GM21786 (cell line): ENCODE measurements around the gene PRKAG2.
"Not testable (repeated sequence)": the region's sequence is repeated elsewhere in the genome, so short reads cannot be mapped to it uniquely, and the experiment has no call there.

Source experiments
- ATAC-seq: cut with Tn5 transposase; IDR thresholded peaks from one replicate; pipeline ENCODE4 v1.9.1; 2021; ENCODE audit not compliant: unreplicated experiment

PRKAG2 gene

DNA sequence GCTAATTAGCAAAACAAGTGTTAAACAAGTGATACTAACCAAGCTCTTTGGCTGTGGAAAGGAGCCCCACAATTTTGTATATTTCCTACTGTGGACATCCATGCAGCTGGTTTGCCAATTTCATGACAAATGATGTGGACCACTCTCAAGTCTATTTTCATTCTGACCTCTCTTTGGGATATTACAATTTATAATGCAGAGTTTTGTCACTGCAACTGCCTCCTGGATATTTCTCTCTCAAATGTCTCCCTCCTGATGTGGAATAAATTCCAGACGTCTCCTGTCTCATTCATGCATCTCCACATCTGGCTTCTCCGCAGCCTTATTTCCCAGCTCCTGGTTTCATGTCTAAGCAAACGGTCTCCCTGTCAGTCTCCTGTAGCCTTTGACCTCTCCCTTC lies 276.6 kb downstream of the PRKAG2 start:
- ATAC-seq, result no peak

DNA sequence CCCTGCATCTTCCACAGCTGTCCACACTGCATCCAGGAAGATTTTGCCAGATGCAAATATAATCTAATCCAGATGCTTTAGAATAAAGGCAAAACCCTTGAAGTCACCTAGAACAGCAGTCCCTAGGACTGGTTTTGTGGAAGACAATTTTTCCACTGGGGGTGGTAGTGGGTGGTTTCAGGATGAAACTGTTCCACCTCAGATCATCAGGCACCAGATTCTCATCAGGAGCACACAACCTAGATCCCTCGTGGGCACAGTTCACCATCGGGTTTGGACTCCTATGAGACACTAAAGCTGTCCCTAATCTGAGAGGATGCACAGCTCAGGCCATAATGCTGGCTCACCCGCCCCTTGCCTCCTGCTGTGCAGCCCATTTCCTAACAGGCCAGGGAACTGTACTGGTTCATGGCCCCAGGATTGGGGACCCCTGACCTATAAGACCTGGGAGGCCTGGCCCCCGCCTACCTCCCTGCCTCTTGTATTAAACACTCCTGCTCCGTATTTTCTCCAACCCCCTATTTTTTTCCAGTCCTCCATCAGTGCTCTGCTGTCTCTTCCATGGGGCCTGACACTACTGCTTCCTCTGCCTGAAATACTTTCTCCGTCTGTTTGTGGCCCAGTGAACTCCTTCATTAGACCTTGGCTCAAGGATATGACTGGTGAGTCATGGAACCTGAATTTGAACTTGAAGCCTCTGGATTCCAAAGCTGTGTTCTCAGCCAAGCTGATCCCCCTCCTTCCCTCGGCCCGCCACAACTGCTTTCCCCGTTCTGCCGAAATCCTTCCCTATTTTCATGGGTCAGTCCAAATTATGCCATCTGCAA lies 277.3 kb downstream of the PRKAG2 start:
- ATAC-seq, result no peak

DNA sequence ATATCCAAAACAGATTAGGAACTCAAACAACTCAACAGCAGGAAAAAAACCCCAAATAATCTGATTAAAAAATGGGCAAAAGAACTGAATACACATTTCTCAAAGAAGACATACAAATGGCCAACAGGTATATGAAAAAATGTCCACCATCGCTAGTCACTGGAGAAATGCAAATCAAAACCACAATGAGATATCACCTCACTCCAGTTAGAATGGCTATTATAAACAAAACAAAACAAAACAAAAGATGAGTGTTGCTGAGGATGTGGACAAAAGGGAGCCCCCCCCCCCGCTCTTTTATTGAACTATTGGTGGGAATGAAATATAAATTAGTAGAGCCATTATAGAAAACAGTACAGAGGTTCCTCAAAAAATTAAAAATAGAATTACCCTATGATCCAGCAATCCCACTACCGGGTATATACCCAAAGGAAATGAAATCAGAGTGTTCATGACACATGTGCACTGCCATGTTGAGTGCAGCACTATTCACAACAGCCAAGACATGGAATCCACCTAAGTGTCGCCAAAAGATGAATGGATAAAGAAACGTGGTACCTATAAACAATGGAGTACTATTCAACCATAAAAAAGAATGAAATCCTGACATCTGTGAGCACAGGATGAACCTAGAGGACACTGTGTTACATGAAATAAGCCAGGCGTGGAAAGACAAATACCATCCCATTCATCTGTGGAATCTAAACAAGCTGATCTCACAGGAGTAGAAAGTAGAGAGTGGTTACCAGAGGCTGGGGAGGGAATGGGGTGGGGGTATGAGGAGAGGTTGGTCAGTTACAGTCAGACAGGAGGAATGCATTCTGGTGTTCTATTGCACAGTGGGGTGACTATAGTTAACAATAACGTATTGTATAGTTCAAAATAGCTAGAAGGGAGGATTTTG lies 279.1 kb downstream of the PRKAG2 start:
- ATAC-seq, result no peak

DNA sequence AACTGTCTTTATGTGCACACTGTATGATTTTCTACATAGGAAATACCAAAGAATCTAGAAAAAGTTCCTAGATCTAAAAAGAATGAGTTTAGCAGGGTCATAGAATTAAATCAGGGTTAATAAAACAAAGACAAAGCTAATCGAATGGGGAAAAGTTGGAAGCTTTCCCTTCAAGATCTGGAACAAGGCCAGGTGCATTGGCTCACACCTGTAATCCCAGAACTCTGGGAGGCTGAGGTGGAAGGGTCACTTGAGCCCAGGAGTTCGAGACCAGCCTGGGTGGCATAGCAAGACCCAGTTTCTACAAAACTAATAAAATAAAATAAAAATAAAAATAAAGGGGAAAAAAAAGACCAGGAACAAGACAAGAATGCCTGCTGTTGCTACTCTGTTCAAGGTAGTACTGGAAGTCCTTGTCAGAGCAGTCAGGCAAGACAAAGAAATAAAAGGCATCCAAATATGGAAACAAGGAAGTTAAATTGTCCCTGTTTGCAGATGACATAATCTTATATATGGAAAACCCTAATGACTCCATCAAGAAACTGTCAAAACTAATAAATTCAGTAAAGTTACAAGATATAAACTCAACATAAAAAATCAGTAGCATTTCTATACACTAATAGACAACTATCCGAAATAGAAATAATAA lies 281.1 kb downstream of the PRKAG2 start:
- ATAC-seq, result no peak

DNA sequence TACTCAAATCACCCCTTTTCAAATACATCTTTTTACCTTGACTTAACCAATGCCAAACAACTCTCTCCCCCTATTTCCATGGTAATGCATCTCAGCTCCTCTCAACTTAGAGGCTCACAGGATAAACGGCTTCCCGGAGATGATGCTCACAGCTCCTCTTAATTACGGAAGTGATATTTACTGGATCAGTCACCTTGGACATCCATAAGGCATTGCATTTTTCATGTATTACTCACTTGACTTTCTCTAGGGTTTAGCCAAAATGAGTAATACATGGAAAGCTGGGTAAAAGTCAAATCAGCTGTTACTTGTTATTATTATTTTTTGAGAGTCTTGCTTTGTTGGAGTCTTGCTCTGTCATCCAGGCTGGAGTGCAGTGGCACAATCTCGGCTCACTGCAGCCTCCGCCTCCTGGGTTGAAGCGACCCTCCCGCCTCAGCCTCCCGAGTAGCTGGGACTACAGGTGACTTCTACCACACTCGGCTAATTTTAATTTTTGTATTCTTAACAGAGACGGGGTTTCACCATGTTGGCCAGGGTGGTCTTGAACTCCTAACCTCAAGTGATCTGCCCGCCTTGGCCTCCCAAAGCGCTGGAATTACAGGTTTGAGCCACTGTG lies 283.9 kb downstream of the PRKAG2 start:
- ATAC-seq, result no peak

DNA sequence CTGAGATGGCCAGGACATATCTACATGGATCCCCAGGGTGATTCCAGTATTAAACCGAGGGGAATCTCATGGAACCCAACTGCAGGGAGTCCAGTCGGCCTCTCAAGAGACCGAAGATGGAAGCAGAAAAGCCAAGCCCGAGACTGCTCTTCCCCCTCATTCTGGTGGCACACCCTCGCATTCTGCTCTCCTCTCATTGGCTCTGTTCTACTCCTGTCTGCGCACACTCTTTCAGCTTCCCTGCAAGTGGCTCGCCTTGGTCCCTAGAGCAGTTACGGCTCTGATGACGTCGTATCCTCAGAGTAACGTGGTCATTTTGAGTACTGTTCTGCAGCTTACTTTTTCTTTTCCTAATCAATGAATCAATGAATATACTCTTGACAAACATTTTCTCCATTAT lies 284.6 kb downstream of the PRKAG2 start:
- no peak for ATAC-seq

DNA sequence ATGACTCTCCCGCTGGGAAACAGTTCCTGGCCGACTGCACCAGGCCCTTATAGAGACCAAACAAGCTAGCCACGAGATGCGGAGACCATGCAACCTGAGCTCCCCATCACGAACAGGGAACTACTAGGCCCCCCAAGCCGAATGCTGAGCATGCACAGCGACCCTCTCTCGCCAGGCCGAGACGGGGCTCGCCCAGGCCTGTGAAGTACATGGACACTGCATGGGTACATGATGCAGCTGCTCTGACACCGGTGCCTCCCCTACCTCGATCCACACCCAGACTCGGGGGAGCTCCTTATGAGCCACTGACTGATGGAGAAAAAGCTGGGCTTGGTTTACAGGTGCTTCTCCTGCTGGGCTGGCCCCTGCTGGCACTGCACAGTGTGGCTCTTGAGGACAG lies 285.0 kb downstream of the PRKAG2 start:
- no peak for ATAC-seq

DNA sequence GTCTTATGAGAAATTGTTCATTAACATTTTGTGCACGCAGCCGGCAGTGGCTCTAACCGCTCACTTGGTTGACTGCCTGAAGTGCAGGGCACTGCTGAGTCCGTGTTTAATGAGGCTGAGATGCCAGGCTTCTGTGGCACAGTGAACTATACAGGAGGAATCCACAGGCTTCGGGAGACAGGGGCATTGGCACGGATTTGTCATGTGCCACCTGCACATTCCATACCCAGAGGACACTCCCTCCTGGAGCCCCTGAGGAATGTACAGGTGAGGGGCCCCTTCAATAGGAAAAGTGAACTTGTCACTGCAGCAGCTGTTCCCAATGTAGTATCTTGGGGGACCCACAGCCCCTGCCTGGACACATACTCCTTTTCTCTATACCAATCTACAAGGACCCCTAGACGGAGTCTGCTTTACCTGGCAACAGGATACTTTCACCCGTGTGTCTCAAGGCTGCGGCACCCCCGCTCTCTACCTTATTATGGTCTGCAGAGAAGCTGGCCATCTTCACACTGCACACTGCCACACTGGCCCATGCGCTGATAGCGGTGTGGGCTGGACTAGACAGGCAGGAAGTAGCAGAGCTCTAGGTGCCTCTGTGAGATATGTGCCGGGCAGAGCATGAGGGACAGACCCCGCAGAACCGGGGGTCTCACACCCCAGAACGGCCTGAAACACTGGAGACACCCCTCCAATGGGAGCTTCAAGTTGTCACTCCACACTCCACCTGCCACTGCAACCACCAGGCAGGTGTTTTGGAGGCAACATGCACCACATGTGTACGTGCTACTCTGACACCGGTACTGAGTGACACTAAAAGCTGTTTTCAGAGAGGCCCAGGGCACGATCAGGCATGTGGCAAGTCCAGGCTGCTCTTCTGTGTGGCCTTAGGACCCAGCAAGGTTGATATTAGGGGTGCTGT lies 285.8 kb downstream of the PRKAG2 start:
- ATAC-seq, result no peak

DNA sequence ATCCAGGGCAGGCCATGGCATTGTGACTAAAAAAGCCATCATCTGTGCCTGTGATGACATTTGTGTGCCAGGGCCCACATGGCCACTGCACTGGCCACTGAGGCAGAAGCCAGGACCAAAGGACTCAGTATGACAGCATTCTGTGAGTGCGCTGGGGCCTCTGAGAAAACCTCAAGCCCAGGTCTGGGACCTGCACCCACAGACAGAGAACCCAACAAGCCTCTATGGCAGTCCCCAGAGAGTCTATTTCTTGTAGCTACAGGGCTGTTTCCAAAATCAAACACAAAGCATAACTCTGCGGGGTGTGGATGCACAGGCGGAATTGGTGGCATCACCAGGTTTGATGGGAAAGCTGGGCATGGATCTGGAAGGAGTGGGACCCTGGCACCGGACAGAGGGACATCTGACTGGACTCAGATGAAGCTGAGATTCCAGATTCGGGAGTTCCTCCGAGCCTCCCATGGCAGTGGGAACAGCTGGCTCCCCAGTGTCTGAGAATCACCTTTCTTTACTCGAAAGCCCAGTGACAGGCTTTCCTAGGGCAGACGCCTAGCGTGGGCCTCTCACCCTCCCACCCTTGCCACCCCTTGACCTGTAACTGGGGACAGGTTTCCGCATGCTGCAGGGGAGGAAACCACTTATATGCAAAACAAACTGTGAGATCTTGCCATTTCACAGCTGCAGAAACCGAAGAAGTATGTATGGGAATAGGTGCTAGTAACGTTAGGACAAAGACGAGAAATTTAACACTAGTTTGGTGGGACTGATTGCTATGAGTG lies 286.7 kb downstream of the PRKAG2 start:
- no peak for ATAC-seq

DNA sequence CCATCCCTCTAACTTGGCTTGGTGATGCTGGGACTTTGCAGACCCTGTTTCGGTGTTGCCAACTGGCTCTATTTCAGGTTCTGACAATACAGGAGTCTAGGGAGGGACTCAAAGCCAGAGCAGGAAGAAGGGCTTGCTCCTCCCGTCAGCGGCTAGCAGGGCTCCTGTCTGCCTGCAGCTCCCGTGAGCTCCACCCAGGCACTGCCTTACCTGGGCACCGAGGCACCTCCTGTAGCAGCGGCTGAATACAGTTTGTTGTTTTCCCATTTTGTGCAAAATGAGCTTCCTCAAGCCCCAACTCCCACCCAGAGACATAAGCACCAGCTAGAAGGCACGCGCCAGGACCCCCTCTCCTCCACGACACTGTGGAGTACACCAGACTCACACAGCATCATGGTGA lies 287.9 kb downstream of the PRKAG2 start:
- ATAC-seq, result no peak

DNA sequence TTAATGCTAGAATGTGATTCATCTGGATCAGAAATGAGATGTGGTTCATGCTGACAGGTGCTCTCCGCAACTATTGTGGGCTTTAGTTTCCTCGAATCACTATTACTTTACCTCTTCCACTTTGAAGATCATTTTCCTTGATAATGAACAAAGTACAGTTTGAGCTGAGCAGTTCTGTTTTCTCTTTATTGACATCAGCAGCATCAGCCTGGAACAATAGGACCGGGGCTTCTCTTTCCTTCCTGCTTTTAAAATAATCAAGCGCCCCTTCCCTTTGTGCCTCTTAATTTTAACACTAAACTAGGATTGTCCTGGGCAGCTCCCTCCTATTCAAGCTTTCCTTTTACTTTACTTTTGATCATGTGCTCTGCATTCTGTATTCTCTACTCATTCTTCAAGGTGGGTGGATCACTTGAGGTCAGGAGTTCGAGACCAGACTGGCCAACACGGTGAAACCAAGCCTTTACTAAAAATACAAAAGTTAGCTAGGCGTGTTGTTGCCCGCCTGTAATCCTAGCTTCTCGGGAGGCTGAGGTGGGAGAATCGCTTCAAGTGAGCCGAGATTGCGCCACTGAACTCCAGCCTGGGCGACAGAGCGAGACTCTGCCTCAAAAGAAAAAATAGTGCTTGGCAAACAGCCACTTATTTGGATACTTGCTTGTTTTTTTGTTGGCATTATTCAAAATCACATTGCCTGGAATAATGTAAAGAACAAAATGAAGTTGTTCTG lies 290.2 kb downstream of the PRKAG2 start:
- no peak for ATAC-seq

DNA sequence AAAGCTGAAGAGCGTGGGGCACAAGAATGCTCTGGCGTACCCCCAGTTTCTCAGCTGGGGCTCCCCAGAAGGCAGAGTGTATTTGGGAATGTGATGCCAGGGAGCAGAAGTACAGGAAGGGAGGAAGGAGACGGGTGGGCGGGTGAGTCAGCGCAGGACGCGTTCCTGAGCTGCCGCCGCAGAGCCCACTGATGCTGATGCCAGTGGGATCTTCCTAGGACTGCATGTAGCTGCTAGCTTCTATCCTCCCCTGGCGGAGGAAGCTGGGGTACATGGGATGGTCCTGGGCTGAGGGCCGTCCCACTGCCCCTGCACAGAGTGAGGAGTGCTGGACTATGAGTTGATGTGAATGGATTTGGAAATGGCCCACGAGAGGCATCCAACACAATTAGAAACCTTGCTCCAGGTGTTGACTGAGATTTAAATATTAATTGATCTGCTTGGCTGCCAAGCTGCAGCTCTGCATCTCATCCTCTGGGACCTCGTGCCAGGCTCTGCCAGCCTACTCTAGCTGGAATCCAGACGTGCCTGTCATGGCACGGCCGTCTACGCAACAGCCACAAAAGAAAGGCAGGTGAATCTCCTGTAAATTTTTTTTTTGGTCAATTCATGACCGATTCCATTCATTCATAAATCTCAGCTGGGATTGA lies 291.0 kb downstream of the PRKAG2 start:
- no peak for ATAC-seq

DNA sequence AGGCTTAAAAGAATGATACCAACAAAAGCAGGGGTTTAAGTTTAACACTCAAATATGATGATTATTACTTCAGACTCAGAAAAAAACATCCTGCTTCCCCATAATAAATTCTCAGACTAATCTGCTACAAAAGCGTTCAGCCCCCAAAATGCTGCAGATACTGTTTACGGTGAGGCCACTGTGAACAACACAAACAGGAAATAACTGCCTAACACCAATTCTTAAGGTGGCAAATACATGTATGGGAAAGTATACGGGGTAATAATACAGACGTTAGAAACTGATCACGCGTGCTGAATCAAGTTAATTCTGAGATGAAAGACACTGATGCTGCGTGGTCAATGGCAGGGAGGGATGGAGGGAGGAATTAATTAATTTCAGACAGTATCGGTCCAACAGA lies 295.2 kb downstream of the PRKAG2 start:
- no peak for ATAC-seq

DNA sequence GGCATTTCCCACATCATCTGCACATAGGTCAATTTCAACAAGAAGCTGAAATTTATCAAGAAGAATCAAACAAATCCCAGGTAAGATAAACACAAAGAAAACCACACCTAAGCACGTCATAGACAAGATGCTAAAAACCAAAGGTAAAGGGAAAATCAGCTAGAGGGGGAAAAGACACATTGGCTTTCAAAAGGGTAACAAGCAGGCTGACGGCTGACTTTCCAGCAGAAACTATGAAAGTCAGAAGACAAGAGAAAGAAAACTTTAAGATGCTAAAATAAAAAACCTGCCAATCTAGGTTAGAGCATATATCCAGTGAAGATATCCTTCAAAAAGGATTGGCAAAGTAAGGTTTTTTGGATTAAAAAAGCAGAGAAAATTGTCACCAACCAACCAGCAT lies 297.3 kb downstream of the PRKAG2 start:
- no peak for ATAC-seq

DNA sequence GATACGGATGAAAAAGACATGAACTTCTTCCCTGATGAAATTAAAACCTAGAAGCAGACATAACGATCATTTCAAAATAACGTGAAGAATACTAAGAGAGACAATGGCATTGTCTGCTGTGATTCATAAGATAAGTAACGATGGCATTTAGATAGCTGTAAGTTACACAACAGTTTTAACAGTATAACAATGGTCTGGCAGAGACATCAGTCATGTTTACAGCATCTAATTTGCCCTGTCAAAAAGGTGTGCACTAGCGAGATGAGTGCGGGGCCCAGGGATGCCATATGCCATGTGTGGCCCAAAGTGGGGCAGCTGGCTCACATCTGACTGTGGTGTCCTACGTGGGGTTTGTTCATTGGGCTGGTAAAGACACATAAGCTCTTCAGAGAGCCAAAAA lies 301.5 kb downstream of the PRKAG2 start:
- no peak for ATAC-seq

DNA sequence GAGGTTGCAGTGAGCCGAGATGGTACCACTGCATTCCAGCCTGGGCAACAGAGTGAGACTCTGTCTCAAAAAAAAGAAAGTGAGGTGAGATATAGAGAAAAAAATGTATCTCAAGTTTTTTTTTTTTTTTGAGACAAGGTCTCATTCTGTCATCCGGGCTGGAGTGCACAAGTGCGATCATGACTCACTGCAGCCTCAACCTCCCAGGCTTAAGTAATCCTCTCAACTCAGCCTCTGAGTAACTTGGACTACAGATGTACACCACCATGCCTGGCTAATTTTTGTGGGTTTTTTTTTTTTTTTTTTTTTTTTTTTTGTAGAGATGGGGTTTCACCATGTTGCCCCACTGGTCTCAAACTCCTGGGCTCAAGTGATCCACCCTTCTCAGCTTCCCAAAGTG lies 303.9 kb downstream of the PRKAG2 start:
- ATAC-seq, result not testable (repeated sequence)

DNA sequence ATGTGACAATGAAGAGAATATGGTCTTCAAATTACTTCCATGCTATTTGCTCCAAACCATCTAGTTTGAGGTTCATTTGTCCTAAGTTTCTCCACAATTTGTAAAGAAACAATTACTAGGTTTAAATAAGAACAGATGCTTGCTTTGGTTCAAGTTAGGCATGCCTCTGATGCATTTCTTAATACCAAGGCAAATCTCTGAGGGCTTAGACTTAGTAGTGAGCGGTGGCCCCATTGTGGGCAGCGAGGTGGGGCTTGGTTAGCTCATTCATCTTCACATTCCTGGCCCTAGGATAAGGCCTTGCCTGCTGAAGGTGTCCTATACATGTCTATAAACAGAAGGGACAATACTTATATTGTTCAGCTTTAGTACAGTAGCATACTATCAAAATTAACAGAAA lies 304.8 kb downstream of the PRKAG2 start:
- no peak for ATAC-seq

DNA sequence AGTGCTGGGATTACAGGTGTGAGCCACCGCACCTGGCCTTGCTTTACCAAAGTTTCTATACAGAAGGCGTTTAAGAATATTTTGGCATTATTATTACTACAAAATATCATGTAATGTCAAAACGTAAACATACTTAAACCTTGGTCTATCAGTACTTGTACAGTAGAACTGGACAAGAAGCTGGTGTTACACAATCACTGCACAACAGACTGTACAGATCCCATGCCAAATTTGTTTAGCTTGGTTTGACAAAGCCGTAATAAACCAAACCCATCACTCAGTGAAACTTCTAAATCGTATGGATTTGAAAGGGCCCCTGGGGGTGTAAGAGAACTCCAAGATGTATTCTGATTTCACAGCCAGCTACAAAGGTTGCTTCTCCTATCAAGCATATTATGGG lies 305.4 kb downstream of the PRKAG2 start:
- no peak for ATAC-seq
